Stimulated activated naive CD8-positive, alpha-beta T cell treated with anti-CD3 and anti-CD28 coated beads, Interleukin-15, Interleukin-2, amounts not matched to agents 100 ng/mL and 50 ng/mL, for 24 hours (primary cell): ENCODE data around the gene FCGR2B.
"Not testable (repeated sequence)": the region's sequence is repeated elsewhere in the genome, so short reads cannot be mapped to it uniquely, and the experiment has no call there.

Experiments used
- H3K27ac Mint-ChIP-seq: one replicate; pipeline ENCODE4 v1.8.0; 2021; ENCODE audit warnings: mild to moderate bottlenecking, mixed read lengths
- H3K27me3 Mint-ChIP-seq: one replicate; pipeline ENCODE4 v1.8.0; 2021; ENCODE audit warnings: mixed read lengths
- H3K36me3 Mint-ChIP-seq: one replicate; pipeline ENCODE4 v1.8.0; 2021; ENCODE audit warnings: low read depth, mixed read lengths
- H3K4me1 Mint-ChIP-seq: one replicate; pipeline ENCODE4 v1.8.0; 2021; ENCODE audit warnings: low read depth, mixed read lengths
- H3K4me3 Mint-ChIP-seq: one replicate; pipeline ENCODE4 v1.8.0; 2021; ENCODE audit warnings: mild to moderate bottlenecking, mixed read lengths
- H3K9me3 Mint-ChIP-seq: one replicate; pipeline ENCODE4 v1.8.0; 2021; ENCODE audit warnings: mixed read lengths

FCGR2B gene

GRCh38 chr1:161662684-161663339 is at the start of gene FCGR2B:
Gene FCGR2B, plus strand, starts transcription at chr1:161663143. Its CDS starts 99 bp downstream, at chr1:161663242.
- not testable (repeated sequence) for H3K36me3 Mint-ChIP-seq, H3K4me3 Mint-ChIP-seq, H3K9me3 Mint-ChIP-seq, H3K27ac Mint-ChIP-seq, H3K4me1 Mint-ChIP-seq, H3K27me3 Mint-ChIP-seq

- peaks cover 30% of the 10 kb centered on the region for H3K4me1 Mint-ChIP-seq
- not testable (repeated sequence) for H3K27me3 Mint-ChIP-seq, H3K4me3 Mint-ChIP-seq, H3K9me3 Mint-ChIP-seq, H3K27ac Mint-ChIP-seq, H3K36me3 Mint-ChIP-seq
Measured at GRCh38 chr1:161616417-161616816, 46.5 kb upstream of the FCGR2B start.

- not testable (repeated sequence) for H3K4me3 Mint-ChIP-seq
Measured at GRCh38 chr1:161618517-161618916, 44.4 kb upstream of the FCGR2B start.

GRCh38 chr1:161620399-161620798 is 42.5 kb upstream of the FCGR2B start:
- not testable (repeated sequence) for H3K27ac Mint-ChIP-seq, H3K27me3 Mint-ChIP-seq, H3K36me3 Mint-ChIP-seq, H3K9me3 Mint-ChIP-seq
- Mint-ChIP-seq H3K4me3 (peak overlapping the region; percentile 48), H3K4me1 (peaks cover 39% of the 10 kb centered on the region)

More at GRCh38 chr1:161618517-161618916, 44.4 kb upstream of the FCGR2B start:
- H3K9me3 Mint-ChIP-seq, H3K36me3 Mint-ChIP-seq, H3K27ac Mint-ChIP-seq, H3K27me3 Mint-ChIP-seq: not testable (repeated sequence)
- peaks cover 29% of the 10 kb centered on the region for H3K4me1 Mint-ChIP-seq

GRCh38 chr1:161621181-161622000 is 41.6 kb upstream of the FCGR2B start:
- peak overlapping the region; percentile 97 for H3K4me3 Mint-ChIP-seq

GRCh38 chr1:161622054-161622453 is 40.9 kb upstream of the FCGR2B start:
- Mint-ChIP-seq H3K4me1 (peaks cover 45% of the 10 kb centered on the region), H3K4me3 (peak overlapping the region; percentile 97), H3K27ac (peak overlapping the region; percentile 95)
- H3K36me3 Mint-ChIP-seq, H3K27me3 Mint-ChIP-seq, H3K9me3 Mint-ChIP-seq: not testable (repeated sequence)

More at GRCh38 chr1:161621181-161622000, 41.6 kb upstream of the FCGR2B start:
- not testable (repeated sequence) for H3K9me3 Mint-ChIP-seq, H3K36me3 Mint-ChIP-seq, H3K27me3 Mint-ChIP-seq
- peaks cover 39% of the 10 kb centered on the region for H3K4me1 Mint-ChIP-seq
- peak overlapping the region; percentile 95 for H3K27ac Mint-ChIP-seq

- not testable (repeated sequence) for H3K36me3 Mint-ChIP-seq, H3K27ac Mint-ChIP-seq, H3K27me3 Mint-ChIP-seq, H3K9me3 Mint-ChIP-seq
- Mint-ChIP-seq H3K4me1 (peaks cover 45% of the 10 kb centered on the region), H3K4me3 (peak overlapping the region; percentile 54)
Measured at GRCh38 chr1:161623401-161624051, 39.4 kb upstream of the FCGR2B start.

- peaks cover 45% of the 10 kb centered on the region for H3K4me1 Mint-ChIP-seq
- H3K4me3 Mint-ChIP-seq, result not testable (repeated sequence)
Measured at GRCh38 chr1:161624605-161625004, 38.3 kb upstream of the FCGR2B start.

GRCh38 chr1:161626445-161627146 is 36.3 kb upstream of the FCGR2B start:
- H3K9me3 Mint-ChIP-seq, H3K27me3 Mint-ChIP-seq, H3K36me3 Mint-ChIP-seq, H3K4me3 Mint-ChIP-seq, H3K27ac Mint-ChIP-seq: not testable (repeated sequence)
- H3K4me1 Mint-ChIP-seq, result peaks cover 33% of the 10 kb centered on the region

More at GRCh38 chr1:161624605-161625004, 38.3 kb upstream of the FCGR2B start:
- H3K27ac Mint-ChIP-seq, H3K27me3 Mint-ChIP-seq, H3K36me3 Mint-ChIP-seq, H3K9me3 Mint-ChIP-seq: not testable (repeated sequence)

- H3K9me3 Mint-ChIP-seq, H3K4me3 Mint-ChIP-seq, H3K36me3 Mint-ChIP-seq, H3K27me3 Mint-ChIP-seq, H3K4me1 Mint-ChIP-seq, H3K27ac Mint-ChIP-seq: not testable (repeated sequence)
Measured at GRCh38 chr1:161630128-161630742, 32.7 kb upstream of the FCGR2B start.

- Mint-ChIP-seq H3K9me3 (no peaks in the 10 kb centered on the region), H3K27ac (no peak within 1 kb of the TSS), H3K27me3 (no peaks in the 10 kb centered on the region), H3K4me1 (peaks cover 11% of the 10 kb centered on the region), H3K36me3 (no peaks in the 10 kb centered on the region), H3K4me3 (no peak within 1 kb of the TSS)
Measured at GRCh38 chr1:161631076-161631475, 31.9 kb upstream of the FCGR2B start, which contains the start of gene FCGR3B. Gene FCGR3B, minus strand, starts transcription at chr1:161631176. Its CDS starts 82 bp downstream, at chr1:161631094.

GRCh38 chr1:161634993-161635392 is 27.9 kb upstream of the FCGR2B start:
- H3K27ac Mint-ChIP-seq, H3K4me3 Mint-ChIP-seq, H3K27me3 Mint-ChIP-seq: not testable (repeated sequence)

GRCh38 chr1:161636189-161636782 is 26.7 kb upstream of the FCGR2B start:
- H3K27ac Mint-ChIP-seq, result peak overlapping the region; percentile 81

More at GRCh38 chr1:161634993-161635392, 27.9 kb upstream of the FCGR2B start:
- not testable (repeated sequence) for H3K36me3 Mint-ChIP-seq, H3K9me3 Mint-ChIP-seq
- H3K4me1 Mint-ChIP-seq, result peaks cover 18% of the 10 kb centered on the region

GRCh38 chr1:161636976-161637375 is 26.0 kb upstream of the FCGR2B start:
- not testable (repeated sequence) for H3K4me3 Mint-ChIP-seq, H3K27me3 Mint-ChIP-seq, H3K27ac Mint-ChIP-seq, H3K9me3 Mint-ChIP-seq, H3K36me3 Mint-ChIP-seq
- H3K4me1 Mint-ChIP-seq, result peaks cover 18% of the 10 kb centered on the region

More at GRCh38 chr1:161636189-161636782, 26.7 kb upstream of the FCGR2B start:
- H3K36me3 Mint-ChIP-seq, H3K4me3 Mint-ChIP-seq, H3K9me3 Mint-ChIP-seq, H3K27me3 Mint-ChIP-seq: not testable (repeated sequence)
- H3K4me1 Mint-ChIP-seq, result peaks cover 18% of the 10 kb centered on the region
